ENCODE results near the gene RNF112. TPM values are rescaled to one million over a fixed set of nuclear protein-coding genes. Genes with fewer than 3 reads are reported as not detected.

RNF112 gene
- total and polyA plus RNA-seq, 2 of the 8 experiments (the other 6 are each of a cell fraction or from before 2014, with no cell fraction given): 1.1 to 2.2 TPM

DNA sequence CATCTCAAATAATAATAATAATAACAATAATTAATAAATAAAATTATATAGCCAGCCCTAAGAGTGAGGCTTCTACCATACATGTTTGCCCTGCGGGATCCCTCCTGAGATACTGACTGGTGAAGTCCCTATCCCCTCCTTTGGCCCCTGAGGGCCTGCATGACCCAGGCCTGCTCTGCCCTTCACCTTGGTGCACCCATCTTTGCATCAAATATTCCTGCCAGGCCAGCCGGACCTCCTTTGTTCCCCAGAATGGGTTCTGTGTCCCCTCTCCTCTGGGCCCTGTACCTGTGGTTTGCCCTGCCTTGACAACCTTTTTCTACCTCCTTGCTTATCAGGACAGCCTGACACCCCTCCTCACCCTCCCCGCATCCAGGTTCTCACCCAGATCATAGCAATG is 2.0 kb upstream of the RNF112 start:
- no peak for DNase-seq (ENCODE audit: low read depth in 1 of 2, low spot score in 2 of 2)
- TF ChIP-seq FOSL1 (IDR thresholded peaks at IDR 0.05; ENCODE audit: insufficient read depth, low read depth, low read length) (no peak), POLR2AphosphoS5 (IDR thresholded peaks at IDR 0.05; ENCODE audit: low read depth, low read length) (no peak), HDAC2 (IDR thresholded peaks at IDR 0.05; ENCODE audit: borderline replicate concordance in 1 of 2, low read depth in 2 of 2, low read length in 2 of 2) (no peak), SUZ12 (IDR thresholded peaks at IDR 0.05; ENCODE audit: low read length) (no peak), TAF7 (optimal IDR thresholded peaks at IDR 0.05; ENCODE audit: borderline replicate concordance, low read depth, low read length) (no peak), SP4 (IDR thresholded peaks at IDR 0.05; ENCODE audit: low read length) (no peak), CBX5 (IDR thresholded peaks at IDR 0.05; ENCODE audit: low read depth, low read length) (no peak), BCL11A (IDR thresholded peaks at IDR 0.05; ENCODE audit: low read depth in 2 of 2, low read length in 2 of 2) (no peak), ASH2L (IDR thresholded peaks at IDR 0.05; ENCODE audit: low read length) (no peak), CHD1 (IDR thresholded peaks at IDR 0.05; ENCODE audit: low read depth, low read length) (no peak), SIRT6 (IDR thresholded peaks at IDR 0.05; ENCODE audit: low read length) (no peak), SP2 (IDR thresholded peaks at IDR 0.05; ENCODE audit: low read length) (no peak), BACH1 (IDR thresholded peaks at IDR 0.05; ENCODE audit: low read length) (no peak)
- TF ChIP-seq, protein P1, sequence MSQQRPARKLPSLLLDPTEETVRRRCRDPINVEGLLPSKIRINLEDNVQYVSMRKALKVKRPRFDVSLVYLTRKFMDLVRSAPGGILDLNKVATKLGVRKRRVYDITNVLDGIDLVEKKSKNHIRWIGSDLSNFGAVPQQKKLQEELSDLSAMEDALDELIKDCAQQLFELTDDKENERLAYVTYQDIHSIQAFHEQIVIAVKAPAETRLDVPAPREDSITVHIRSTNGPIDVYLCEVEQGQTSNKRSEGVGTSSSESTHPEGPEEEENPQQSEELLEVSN (IDR thresholded peaks at IDR 0.05): no peak

More for the DNA sequence above, 2.0 kb upstream of the RNF112 start:
- 0 out of 2 replicates have a peak, but pooled peaks cover 5% of the 10 kb centered on the region for H3K23me2 ChIP-seq (ENCODE audit: low read depth, low read length)
- no peak overlapping the region for H2BK15ac ChIP-seq (ENCODE audit: low read length)
- no peak for FAIRE-seq
- no peak overlapping the region for H2BK5ac ChIP-seq (ENCODE audit: low read depth, low read length)
- no peaks in the 10 kb centered on the region for H3K36me3 ChIP-seq (ENCODE audit: control insufficient read depth in 2 of 4, insufficient read depth in 4 of 4, low read length in 3 of 4)
- no peaks in the 10 kb centered on the region for H3K9me3 ChIP-seq (ENCODE audit: insufficient read depth in 2 of 2, low read depth in 1 of 2, low read length in 1 of 2)
- H3K18ac ChIP-seq (ENCODE audit: extremely low read depth, low read length): no peak overlapping the region
- H3K9ac ChIP-seq (replicated peaks in 1 of 4; ENCODE audit: extremely low read depth in 1 of 4, low read depth in 3 of 4, low read length in 3 of 4): no peak overlapping the region
- H3K79me1 ChIP-seq (ENCODE audit: low read depth, low read length): no peaks in the 10 kb centered on the region
- no peak overlapping the region for H3K23ac ChIP-seq (ENCODE audit: insufficient read length)
- no peak overlapping the region for H2AFZ ChIP-seq (ENCODE audit: low read length)
- no peak overlapping the region for H3K27ac ChIP-seq (ENCODE audit: low read depth, low read length)
- H3K27me3 ChIP-seq (replicated peaks in 1 of 4; ENCODE audit: control insufficient read depth in 3 of 4, extremely low read depth in 1 of 4, insufficient read depth in 3 of 4, low read length in 3 of 4): peaks cover 0 to 4% (median 0%) of the 10 kb centered on the region in 4 experiments; a peak in 1 of 7 replicates
- no peak overlapping the region for H3K4me3 ChIP-seq (ENCODE audit: extremely low read depth in 1 of 4, insufficient read depth in 2 of 4, low read depth in 3 of 4, low read length in 4 of 4)
- H4K20me1 ChIP-seq (replicated peaks in 1 of 2; ENCODE audit: control insufficient read depth in 1 of 2, insufficient read depth in 2 of 2, low read length in 2 of 2): peaks cover 0 to 1% of the 10 kb centered on the region in 2 experiments
- H3K56ac ChIP-seq (replicated peaks; ENCODE audit: insufficient read length, low read depth, low read length): no peak overlapping the region
- H3K79me2 ChIP-seq (ENCODE audit: control insufficient read depth in 1 of 2, insufficient read depth in 2 of 2, low read length in 2 of 2): no peaks in the 10 kb centered on the region
- H3K4me2 ChIP-seq (ENCODE audit: insufficient read depth in 1 of 2, low read depth in 2 of 2, low read length in 2 of 2): no peak overlapping the region
- no peak overlapping the region for H3K14ac ChIP-seq (ENCODE audit: insufficient read length)
- no peak overlapping the region for H2BK20ac ChIP-seq (ENCODE audit: low read length)
- CTCF ChIA-PET (ENCODE audit: partially characterized antibody): interaction anchor here (1.0 to 2.9 kb wide), 6 partner anchors 11 to 46 kb away, joined by 3 to 10 read pairs (median 6); partner anchors contain the start of genes B9D1 and MAPK7
- no peak overlapping the region for H3K4ac ChIP-seq (replicated peaks; ENCODE audit: insufficient read length, low read depth, low read length)
- no peak overlapping the region for H4K91ac ChIP-seq (replicated peaks; ENCODE audit: insufficient read length, low read length)
- no peak overlapping the region for H2AK5ac ChIP-seq (ENCODE audit: low read depth, low read length)
- WGBS, 2 experiments (ENCODE audit: extremely low coverage in 1 of 2, insufficient coverage in 1 of 2, insufficient read length in 1 of 2, insufficient replicate concordance in 2 of 2, low coverage in 1 of 2, low lambda C conversion rate in 2 of 2, missing lambda C conversion rate in 1 of 2): 96% methylated on average over 3 of the region's 3 CpGs; no CpG with 5 or more reads in 1 of the 2 experiments
- H2BK12ac ChIP-seq (ENCODE audit: low read depth, low read length): no peak overlapping the region
- H2BK120ac ChIP-seq (replicated peaks; ENCODE audit: low read depth, low read length): no peak overlapping the region
- H4K8ac ChIP-seq (ENCODE audit: extremely low read depth, insufficient read depth, low read length): no peak overlapping the region; the same call in 1 of the 2 replicates
- H3K4me1 ChIP-seq (replicated peaks in 1 of 4; ENCODE audit: control insufficient read depth in 3 of 4, insufficient read depth in 4 of 4, low read length in 3 of 4): peaks cover 0 to 13% (median 6%) of the 10 kb centered on the region in 4 experiments; a peak in 4 of 7 replicates
- POLR2A ChIA-PET (ENCODE audit: partially characterized antibody): interaction anchor here (0.9 to 1.6 kb wide), 4 partner anchors 20 to 49 kb away, joined by 3 to 5 read pairs (median 3); no protein-coding TSS in a partner anchor
- no peak overlapping the region for H4K5ac ChIP-seq (ENCODE audit: insufficient read length, low read depth, low read length)

Measured in H1 (cell line).